Thymus (tissue), 11 donors: ENCODE measurements around the gene PARM1. TPM values are rescaled to one million over a fixed set of nuclear protein-coding genes. Genes with fewer than 3 reads are reported as not detected.

Experiments
- DNase-seq, 9 donors: peaks; one replicate each; pipeline ENCODE4 v3.0.0-alpha.2; 2013; ENCODE audit warnings: low spot score in 9 of 9, low read depth in 6 of 9, missing footprints in 1 of 9
- H3K27ac ChIP-seq, 2 donors: one replicate each; pipeline ENCODE4 v1.5.1; 2013; ENCODE audit warnings: control low read depth in 1 of 2, low read depth in 1 of 2, low read length in 1 of 2, mild to moderate bottlenecking in 1 of 2, moderate library complexity in 1 of 2
- H3K27me3 ChIP-seq, 2 donors: one replicate each; pipeline ENCODE4 v1.5.1; 2013; ENCODE audit warnings: low read length in 1 of 2; ENCODE audit not compliant: control insufficient read depth in 2 of 2, insufficient read depth in 1 of 2
- H3K36me3 ChIP-seq, 2 donors: one replicate each; pipeline ENCODE4 v1.5.1; 2013; ENCODE audit warnings: low read length in 1 of 2, mild to moderate bottlenecking in 1 of 2, moderate library complexity in 1 of 2; ENCODE audit not compliant: control insufficient read depth in 2 of 2, insufficient read depth in 2 of 2
- H3K4me1 ChIP-seq, 2 donors: one replicate each; pipeline ENCODE4 v1.5.1; 2013; ENCODE audit warnings: low read length in 2 of 2; ENCODE audit not compliant: control insufficient read depth in 2 of 2, insufficient read depth in 2 of 2
- H3K4me3 ChIP-seq, 2 donors: one replicate each; pipeline ENCODE4 v1.5.1; 2013; ENCODE audit warnings: low read length in 2 of 2, control low read depth in 1 of 2, mild to moderate bottlenecking in 1 of 2
- H3K9me3 ChIP-seq, 2 donors: one replicate each; pipeline ENCODE4 v1.5.1; 2013; ENCODE audit warnings: low read length in 1 of 2, mild to moderate bottlenecking in 1 of 2; ENCODE audit not compliant: control insufficient read depth in 2 of 2, insufficient read depth in 1 of 2
- WGBS: extraction: QIAGEN DNeasy Blood & Tissue Kit; methylation state at CpG from one replicate; pipeline ENCODE4 v1.1.7; 2013; 5-methylcytosine and 5-hydroxymethylcytosine counted together
- polyA plus RNA-seq: library from polyadenylated mRNA; stranded (reverse); fragments of 200-250 nt; gene quantifications from one replicate; pipeline ENCODE4 v1.2.3, GENCODE V29; 2013
- total RNA-seq: library from RNA; stranded (reverse); fragments of 120-200 nt; gene quantifications from one replicate; pipeline ENCODE4 v1.2.4, GENCODE V29; 2013
- donor health status: healthy.

PARM1 gene
- total and polyA plus RNA-seq, 2 donors, result 19.9 to 27.2 TPM

GRCh38 chr4:74968456-74969164, 35.7 kb downstream of the PARM1 start:
- 62% methylated on average over 2 of the region's 2 CpGs for WGBS
- Histone ChIP-seq H3K4me1 (peaks cover 0 to 7% of the 10 kb centered on the region in 2 donors), H3K9me3 (no peaks in the 10 kb centered on the region), H3K36me3 (no peaks in the 10 kb centered on the region), H3K27me3 (no peaks in the 10 kb centered on the region), H3K27ac (no peak overlapping the region), H3K4me3 (no peak overlapping the region)
- no peak for DNase-seq

- Histone ChIP-seq H3K27me3 (no peaks in the 10 kb centered on the region), H3K4me3 (no peak overlapping the region), H3K27ac (peak overlapping the region; percentile 7 to 20), H3K4me1 (peaks cover 0 to 7% of the 10 kb centered on the region in 2 donors), H3K9me3 (no peaks in the 10 kb centered on the region), H3K36me3 (no peaks in the 10 kb centered on the region)
- no peak for DNase-seq
- WGBS, result 85% methylated on average over 9 of the region's 9 CpGs
These were observed 36.9 kb downstream of the PARM1 start for GRCh38 chr4:74969507-74970474.

GRCh38 chr4:74970577-74970976, 37.7 kb downstream of the PARM1 start:
- no peaks in the 10 kb centered on the region for H3K36me3 ChIP-seq
- no peaks in the 10 kb centered on the region for H3K9me3 ChIP-seq
- WGBS, result 99% methylated on average over 1 of the region's 1 CpG
- H3K27me3 ChIP-seq, result no peaks in the 10 kb centered on the region
- H3K4me1 ChIP-seq, result peaks cover 0 to 7% of the 10 kb centered on the region in 2 donors
- no peak for DNase-seq
- H3K27ac ChIP-seq, result peak overlapping the region in 1 of 2 donors; percentile 7
- H3K4me3 ChIP-seq, result no peak overlapping the region

- H3K27ac ChIP-seq, result no peak overlapping the region
- peaks cover 0 to 11% of the 10 kb centered on the region in 2 donors for H3K9me3 ChIP-seq
- H3K36me3 ChIP-seq, result no peaks in the 10 kb centered on the region
- H3K27me3 ChIP-seq, result no peaks in the 10 kb centered on the region
- H3K4me1 ChIP-seq, result peaks cover 0 to 7% of the 10 kb centered on the region in 2 donors
- 92% methylated on average over 1 of the region's 1 CpG for WGBS
- no peak for DNase-seq
- no peak overlapping the region for H3K4me3 ChIP-seq
These were observed 38.9 kb downstream of the PARM1 start for GRCh38 chr4:74971862-74972261.

- no peak for DNase-seq
- WGBS, result 91% methylated on average over 2 of the region's 2 CpGs
- Histone ChIP-seq H3K36me3 (no peaks in the 10 kb centered on the region), H3K4me3 (no peak overlapping the region), H3K9me3 (peaks cover 0 to 11% of the 10 kb centered on the region in 2 donors), H3K27me3 (no peaks in the 10 kb centered on the region), H3K4me1 (no peaks in the 10 kb centered on the region), H3K27ac (no peak overlapping the region)
These were observed 42.2 kb downstream of the PARM1 start for GRCh38 chr4:74975082-74975481.

GRCh38 chr4:74975848-74976824, 43.2 kb downstream of the PARM1 start:
- 99% methylated on average over 2 of the region's 2 CpGs for WGBS
- Histone ChIP-seq H3K4me1 (no peaks in the 10 kb centered on the region), H3K27ac (no peak overlapping the region), H3K27me3 (no peaks in the 10 kb centered on the region), H3K9me3 (peaks cover 0 to 11% of the 10 kb centered on the region in 2 donors), H3K4me3 (no peak overlapping the region), H3K36me3 (no peaks in the 10 kb centered on the region)
- DNase-seq, result no peak

- DNase-seq, result no peak
- 91% methylated on average over 1 of the region's 1 CpG for WGBS
- H3K4me3 ChIP-seq, result no peak overlapping the region
- no peaks in the 10 kb centered on the region for H3K9me3 ChIP-seq
- H3K36me3 ChIP-seq, result no peaks in the 10 kb centered on the region
- no peaks in the 10 kb centered on the region for H3K4me1 ChIP-seq
- no peaks in the 10 kb centered on the region for H3K27me3 ChIP-seq
- H3K27ac ChIP-seq, result no peak overlapping the region
These were observed 49.8 kb downstream of the PARM1 start for GRCh38 chr4:74982546-74983252.

GRCh38 chr4:74983253-74983635, 50.3 kb downstream of the PARM1 start:
- Histone ChIP-seq H3K27me3 (no peaks in the 10 kb centered on the region), H3K27ac (no peak overlapping the region), H3K36me3 (no peaks in the 10 kb centered on the region), H3K4me3 (no peak overlapping the region), H3K4me1 (no peaks in the 10 kb centered on the region), H3K9me3 (no peaks in the 10 kb centered on the region)
- no peak for DNase-seq
